ENCODE results near the gene CNPY2.

The CNPY2 gene

DNA sequence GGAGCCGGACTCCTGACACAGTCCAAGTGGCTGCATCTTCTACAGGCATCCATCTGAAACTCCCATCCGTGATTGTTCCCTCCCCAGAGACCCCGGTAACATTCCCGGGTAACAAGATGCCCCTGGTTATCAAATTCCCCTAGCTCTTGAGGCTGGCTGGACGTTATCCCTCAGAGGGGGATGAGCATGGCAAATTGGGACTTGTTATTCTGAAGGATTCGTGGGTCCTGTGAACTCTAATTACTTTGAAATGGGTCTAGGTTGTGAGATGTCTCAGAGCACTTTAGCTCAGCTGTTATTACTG lies 18.7 kb upstream of the CNPY2 start:
- ATAC-seq = no peak; the same call in 1 of the 3 replicates
- TF ChIP-seq CSDC2 (CRISPR knock-in tag; IDR thresholded peaks at IDR 0.05) (no peak), ZNF565 (CRISPR knock-in tag; conservative IDR thresholded peaks at IDR 0.05; ENCODE audit: low read depth) (no peak), OSR1 (CRISPR knock-in tag; IDR thresholded peaks at IDR 0.05) (no peak), GLIS3 (CRISPR knock-in tag; IDR thresholded peaks at IDR 0.05) (no peak), ARNTL (CRISPR knock-in tag; IDR thresholded peaks at IDR 0.05; ENCODE audit: borderline replicate concordance, low read depth) (no peak), CREB5 (CRISPR knock-in tag; IDR thresholded peaks at IDR 0.05; ENCODE audit: low read depth) (no peak), ZFP30 (CRISPR knock-in tag; IDR thresholded peaks at IDR 0.05) (no peak), ZC3H10 (CRISPR knock-in tag; IDR thresholded peaks at IDR 0.05) (no peak), ESRRG (CRISPR knock-in tag; IDR thresholded peaks at IDR 0.05) (no peak), RARB (CRISPR knock-in tag; IDR thresholded peaks at IDR 0.05) (no peak), ISL1 (CRISPR knock-in tag; IDR thresholded peaks at IDR 0.05) (no peak), ZNF70 (CRISPR knock-in tag; IDR thresholded peaks at IDR 0.05) (no peak), ZFP3 (CRISPR knock-in tag; IDR thresholded peaks at IDR 0.05) (no peak)
- TF ChIP-seq, protein P1, sequence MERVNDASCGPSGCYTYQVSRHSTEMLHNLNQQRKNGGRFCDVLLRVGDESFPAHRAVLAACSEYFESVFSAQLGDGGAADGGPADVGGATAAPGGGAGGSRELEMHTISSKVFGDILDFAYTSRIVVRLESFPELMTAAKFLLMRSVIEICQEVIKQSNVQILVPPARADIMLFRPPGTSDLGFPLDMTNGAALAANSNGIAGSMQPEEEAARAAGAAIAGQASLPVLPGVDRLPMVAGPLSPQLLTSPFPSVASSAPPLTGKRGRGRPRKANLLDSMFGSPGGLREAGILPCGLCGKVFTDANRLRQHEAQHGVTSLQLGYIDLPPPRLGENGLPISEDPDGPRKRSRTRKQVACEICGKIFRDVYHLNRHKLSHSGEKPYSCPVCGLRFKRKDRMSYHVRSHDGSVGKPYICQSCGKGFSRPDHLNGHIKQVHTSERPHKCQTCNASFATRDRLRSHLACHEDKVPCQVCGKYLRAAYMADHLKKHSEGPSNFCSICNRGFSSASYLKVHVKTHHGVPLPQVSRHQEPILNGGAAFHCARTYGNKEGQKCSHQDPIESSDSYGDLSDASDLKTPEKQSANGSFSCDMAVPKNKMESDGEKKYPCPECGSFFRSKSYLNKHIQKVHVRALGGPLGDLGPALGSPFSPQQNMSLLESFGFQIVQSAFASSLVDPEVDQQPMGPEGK (CRISPR knock-in tag; IDR thresholded peaks at IDR 0.05; ENCODE audit: borderline replicate concordance) = no peak

GRCh38 chr12:56333679-56334489 lies 18.1 kb upstream of the CNPY2 start, which contains the start of gene PAN2:
TSS of gene PAN2 (minus strand) at chr12:56334000. CDS start at chr12:56333094, 906 bp downstream.
- no peak for TF ChIP-seq ZNF8 (CRISPR knock-in tag; IDR thresholded peaks at IDR 0.05)
- TF ChIP-seq GLIS3 (CRISPR knock-in tag; IDR thresholded peaks at IDR 0.05) = no peak
- TF ChIP-seq, protein P2, sequence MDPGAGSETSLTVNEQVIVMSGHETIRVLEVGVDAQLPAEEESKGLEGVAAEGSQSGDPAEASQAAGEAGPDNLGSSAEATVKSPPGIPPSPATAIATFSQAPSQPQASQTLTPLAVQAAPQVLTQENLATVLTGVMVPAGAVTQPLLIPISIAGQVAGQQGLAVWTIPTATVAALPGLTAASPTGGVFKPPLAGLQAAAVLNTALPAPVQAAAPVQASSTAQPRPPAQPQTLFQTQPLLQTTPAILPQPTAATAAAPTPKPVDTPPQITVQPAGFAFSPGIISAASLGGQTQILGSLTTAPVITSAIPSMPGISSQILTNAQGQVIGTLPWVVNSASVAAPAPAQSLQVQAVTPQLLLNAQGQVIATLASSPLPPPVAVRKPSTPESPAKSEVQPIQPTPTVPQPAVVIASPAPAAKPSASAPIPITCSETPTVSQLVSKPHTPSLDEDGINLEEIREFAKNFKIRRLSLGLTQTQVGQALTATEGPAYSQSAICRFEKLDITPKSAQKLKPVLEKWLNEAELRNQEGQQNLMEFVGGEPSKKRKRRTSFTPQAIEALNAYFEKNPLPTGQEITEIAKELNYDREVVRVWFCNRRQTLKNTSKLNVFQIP (CRISPR knock-in tag; IDR thresholded peaks at IDR 0.05; ENCODE audit: borderline replicate concordance, low read depth) = no peak
- TF ChIP-seq, protein P1 (CRISPR knock-in tag; IDR thresholded peaks at IDR 0.05; ENCODE audit: borderline replicate concordance) = peak; percentile 67; the same call in 1 of the 2 replicates
- TF ChIP-seq CSRNP3 (CRISPR knock-in tag; IDR thresholded peaks at IDR 0.05) = no peak
- no peak for TF ChIP-seq ZNF565 (CRISPR knock-in tag; conservative IDR thresholded peaks at IDR 0.05; ENCODE audit: low read depth)
- peak; percentile 100 for ATAC-seq

GRCh38 chr12:56333197-56333678 lies 17.4 kb upstream of the CNPY2 start:
- peak; percentile 9 for ATAC-seq
- TF ChIP-seq TCF4 (CRISPR knock-in tag; IDR thresholded peaks at IDR 0.05; ENCODE audit: borderline replicate concordance) (no peak), PPARA (CRISPR knock-in tag; IDR thresholded peaks at IDR 0.05; ENCODE audit: borderline replicate concordance) (no peak), ZFP3 (CRISPR knock-in tag; IDR thresholded peaks at IDR 0.05) (no peak), ZNF70 (CRISPR knock-in tag; IDR thresholded peaks at IDR 0.05) (no peak), OSR1 (CRISPR knock-in tag; IDR thresholded peaks at IDR 0.05) (no peak), CREB5 (CRISPR knock-in tag; IDR thresholded peaks at IDR 0.05; ENCODE audit: low read depth) (no peak), TSHZ2 (CRISPR knock-in tag; IDR thresholded peaks at IDR 0.05) (no peak), ARNTL (CRISPR knock-in tag; IDR thresholded peaks at IDR 0.05; ENCODE audit: borderline replicate concordance, low read depth) (no peak), CSDC2 (CRISPR knock-in tag; IDR thresholded peaks at IDR 0.05) (no peak)
- TF ChIP-seq, protein P1 (CRISPR knock-in tag; IDR thresholded peaks at IDR 0.05; ENCODE audit: borderline replicate concordance) = no peak
